GM12874 (cell line): ENCODE results near the gene RIPOR2.

Source experiments
- CTCF ChIP-seq: IDR thresholded peaks from 2 replicates; pipeline ENCODE4 v1.5.1; 2011; ENCODE audit warnings: low read depth, mild to moderate bottlenecking, control low read depth, low read length, moderate library complexity; ENCODE audit not compliant: insufficient read depth

Gene RIPOR2

GRCh38 chr6:24882835-24883555, 52.8 kb downstream of the RIPOR2 start:
- no peak for TF ChIP-seq CTCF

GRCh38 chr6:24882295-24882694, 53.5 kb downstream of the RIPOR2 start:
- TF ChIP-seq CTCF: no peak

- no peak for TF ChIP-seq CTCF
Observed at GRCh38 chr6:24881376-24881775, 54.4 kb downstream of the RIPOR2 start.

- TF ChIP-seq CTCF: no peak
Observed at GRCh38 chr6:24880451-24880850, 55.3 kb downstream of the RIPOR2 start.

GRCh38 chr6:24879351-24879750, 56.4 kb downstream of the RIPOR2 start:
- no peak for TF ChIP-seq CTCF

GRCh38 chr6:24876499-24877465, 59.0 kb downstream of the RIPOR2 start:
- no peak for TF ChIP-seq CTCF

- TF ChIP-seq CTCF: no peak
Observed at GRCh38 chr6:24875534-24875901, 60.2 kb downstream of the RIPOR2 start.
